Testis (tissue), 3 donors: ENCODE measurements around the gene SMAD6. TPM values are rescaled to one million over a fixed set of nuclear protein-coding genes. Genes with fewer than 3 reads are reported as not detected.

Source experiments
- DNase-seq: peaks from one replicate; pipeline ENCODE4 v3.0.0-alpha.2; 2019
- H3K27ac ChIP-seq, 2 donors: fragments of 200-600 bp; sonication (generic); one replicate each; pipeline ENCODE4 v1.5.1; 2019
- H3K27me3 ChIP-seq: fragments of 200-600 bp; sonication (generic); one replicate; pipeline ENCODE4 v1.5.1; 2019
- H3K36me3 ChIP-seq: fragments of 200-600 bp; sonication (generic); one replicate; pipeline ENCODE4 v1.5.1; 2017; ENCODE audit warnings: low read depth; ENCODE audit errors: missing control alignments
- H3K4me1 ChIP-seq: fragments of 200-600 bp; sonication (generic); one replicate; pipeline ENCODE4 v1.5.1; 2019
- H3K4me3 ChIP-seq, 2 donors: fragments of 200-600 bp; sonication (generic); one replicate each; pipeline ENCODE4 v1.5.1; 2017 to 2019
- H3K9me3 ChIP-seq: fragments of 200-600 bp; sonication (generic); one replicate; pipeline ENCODE4 v1.5.1; 2017
- CTCF ChIP-seq, 3 experiments: fragments of 450-650 bp in 2 of 3; fragments of 200-600 bp in 1 of 3; sonication (generic) in 1 of 3; IDR thresholded peaks; one replicate each; pipeline ENCODE4 v1.5.1; 2016 to 2019; ENCODE audit warnings: antibody characterized with exemption in 3 of 3, mild to moderate bottlenecking in 2 of 3, moderate library complexity in 1 of 3
- POLR2A ChIP-seq: fragments of 450-650 bp; IDR thresholded peaks from one replicate; pipeline ENCODE4 v1.6.1; 2017; ENCODE audit warnings: antibody characterized with exemption, mild to moderate bottlenecking, moderate library complexity
- WGBS, 2 donors: methylation state at CpG; one replicate each; pipeline ENCODE4 v1.1.5; 2018; 5-methylcytosine and 5-hydroxymethylcytosine counted together
- intact Hi-C: fragments of 100-400 bp; cut with DNase I; formaldehyde crosslinking; loops from one replicate; pipeline ENCODE4 v1.15.1; 2023; ENCODE audit warnings: low total_unique reads
- polyA plus RNA-seq: library from polyadenylated mRNA; stranded (reverse); fragments of 350-450 nt; fragmentation: Illumina TruSeq; extraction: RNeasy Lipid Tissue Mini Kit (QIAGEN cat#74804); gene quantifications from one replicate; pipeline ENCODE4 v1.2.3, GENCODE V29; 2014; ENCODE audit warnings: low read depth, low replicate concordance; ENCODE audit not compliant: insufficient read depth
- total RNA-seq, 2 donors: library from RNA; depleted of rRNA; stranded (reverse); fragments of >200 nt; gene quantifications; one replicate each; pipeline ENCODE4 v1.2.3, GENCODE V29; 2016

Gene SMAD6
- total and polyA plus RNA-seq, 3 donors from 2014 or later, result 3.2 to 19.4 (median 17.5) TPM

- peak; percentile 73 for DNase-seq
- intact Hi-C loops, result no loop called here
- Histone ChIP-seq H3K36me3 (no peaks in the 10 kb centered on the region), H3K4me3 (no peak overlapping the region), H3K27ac (peak overlapping the region in 1 of 2 donors; percentile 7), H3K4me1 (peaks cover 16% of the 10 kb centered on the region), H3K27me3 (no peaks in the 10 kb centered on the region), H3K9me3 (no peaks in the 10 kb centered on the region)
- 53 to 56% methylated on average over 8 of the region's 8 CpGs for WGBS, 2 donors
- TF ChIP-seq CTCF (IDR thresholded peaks at IDR 0.05), result no peak
Observed at GRCh38 chr15:66740802-66741201, 38.8 kb downstream of the SMAD6 start.

- Histone ChIP-seq H3K27ac (no peak overlapping the region), H3K4me3 (no peak overlapping the region), H3K4me1 (peaks cover 22% of the 10 kb centered on the region), H3K9me3 (no peaks in the 10 kb centered on the region), H3K36me3 (no peaks in the 10 kb centered on the region), H3K27me3 (no peaks in the 10 kb centered on the region)
- 74 to 76% methylated on average over 4 to 5 of the region's 5 CpGs for WGBS, 2 donors
- TF ChIP-seq CTCF (IDR thresholded peaks at IDR 0.05), result no peak
- TF ChIP-seq POLR2A, result no peak
- intact Hi-C loops, result no loop called here
- DNase-seq, result no peak
Observed at GRCh38 chr15:66741646-66742045, 39.6 kb downstream of the SMAD6 start.

GRCh38 chr15:66742286-66742685 is 40.2 kb downstream of the SMAD6 start:
- no peak for DNase-seq
- no peaks in the 10 kb centered on the region for H3K27me3 ChIP-seq
- H3K4me1 ChIP-seq, result peaks cover 22% of the 10 kb centered on the region
- no peak overlapping the region for H3K4me3 ChIP-seq
- no peak for TF ChIP-seq POLR2A
- TF ChIP-seq CTCF (IDR thresholded peaks at IDR 0.05), result no peak
- WGBS, 2 donors, result 93 to 100% methylated on average over 4 to 6 of the region's 6 CpGs
- no peaks in the 10 kb centered on the region for H3K9me3 ChIP-seq
- no peaks in the 10 kb centered on the region for H3K36me3 ChIP-seq
- intact Hi-C loops, result no loop called here
- no peak overlapping the region for H3K27ac ChIP-seq

- Histone ChIP-seq H3K9me3 (no peaks in the 10 kb centered on the region), H3K4me3 (no peak overlapping the region), H3K27me3 (no peaks in the 10 kb centered on the region), H3K4me1 (peaks cover 27% of the 10 kb centered on the region), H3K36me3 (no peaks in the 10 kb centered on the region), H3K27ac (no peak overlapping the region)
- TF ChIP-seq POLR2A, result no peak
- WGBS, 2 donors, result 91 to 95% methylated on average over 5 of the region's 5 CpGs
- intact Hi-C loops, result no loop called here
- DNase-seq, result no peak
Observed at GRCh38 chr15:66743204-66743603, 41.2 kb downstream of the SMAD6 start.

GRCh38 chr15:66743703-66744536 is 41.9 kb downstream of the SMAD6 start:
- Histone ChIP-seq H3K36me3 (no peaks in the 10 kb centered on the region), H3K4me3 (no peak overlapping the region), H3K4me1 (peaks cover 27% of the 10 kb centered on the region), H3K27me3 (no peaks in the 10 kb centered on the region), H3K27ac (no peak overlapping the region), H3K9me3 (no peaks in the 10 kb centered on the region)
- DNase-seq, result no peak
- intact Hi-C loops, result no loop called here
- TF ChIP-seq POLR2A, result no peak
- no peak for TF ChIP-seq CTCF (IDR thresholded peaks at IDR 0.05)
- WGBS, 2 donors, result 47 to 77% methylated on average over 15 of the region's 15 CpGs
